CD4-positive, alpha-beta T cell treated with Interleukin-6 at 100 ng/mL for 8 hours (primary cell): ENCODE measurements around the gene PLXNA1.

ENCODE experiments used
- DNase-seq: peaks from one replicate; pipeline ENCODE4 v3.0.0-alpha.2; 2020; ENCODE audit warnings: mixed read lengths, low spot score

Gene PLXNA1

GRCh38 chr3:126952983-126953660 is 29.8 kb upstream of the PLXNA1 start:
- no peak for DNase-seq

- no peak for DNase-seq
Observed at GRCh38 chr3:126954141-126954842, 28.6 kb upstream of the PLXNA1 start.

- DNase-seq, result no peak
Observed at GRCh38 chr3:126955004-126955790, 27.7 kb upstream of the PLXNA1 start.

- DNase-seq, result no peak
Observed at GRCh38 chr3:126956361-126956760, 26.6 kb upstream of the PLXNA1 start.

GRCh38 chr3:126956866-126957650 is 25.9 kb upstream of the PLXNA1 start:
- no peak for DNase-seq

- no peak for DNase-seq
Observed at GRCh38 chr3:126957776-126958637, 24.9 kb upstream of the PLXNA1 start.

GRCh38 chr3:126958638-126959085 is 24.3 kb upstream of the PLXNA1 start:
- no peak for DNase-seq

GRCh38 chr3:126959136-126959920 is 23.6 kb upstream of the PLXNA1 start:
- no peak for DNase-seq

- DNase-seq, result no peak
Observed at GRCh38 chr3:126959921-126960603, 22.9 kb upstream of the PLXNA1 start.

- DNase-seq, result no peak
Observed at GRCh38 chr3:126960604-126960995, 22.3 kb upstream of the PLXNA1 start.

GRCh38 chr3:126961191-126961790 is 21.6 kb upstream of the PLXNA1 start:
- DNase-seq, result no peak

- no peak for DNase-seq
Observed at GRCh38 chr3:126961791-126962461, 21.0 kb upstream of the PLXNA1 start.

- DNase-seq, result no peak
Observed at GRCh38 chr3:126962756-126963155, 20.2 kb upstream of the PLXNA1 start.

- DNase-seq, result no peak
Observed at GRCh38 chr3:126963261-126964190, 19.4 kb upstream of the PLXNA1 start.

GRCh38 chr3:126964261-126964660 is 18.7 kb upstream of the PLXNA1 start:
- DNase-seq, result no peak

GRCh38 chr3:126964950-126965349 is 18.0 kb upstream of the PLXNA1 start:
- no peak for DNase-seq

GRCh38 chr3:126965526-126966080 is 17.3 kb upstream of the PLXNA1 start:
- no peak for DNase-seq
